Spinal cord (tissue), 10 donors: ENCODE data around the gene PSAP. TPM values are rescaled to one million over a fixed set of nuclear protein-coding genes. Genes with fewer than 3 reads are reported as not detected.

Source experiments
- DNase-seq, 6 donors: peaks; one replicate each; pipeline versions ENCODE4 v3.0.0 to v3.0.0-alpha.2; 2013 to 2015; ENCODE audit warnings: low spot score in 6 of 6, low read depth in 4 of 6
- H3K27ac ChIP-seq: one replicate; pipeline ENCODE4 v1.5.1; 2013; ENCODE audit warnings: low read depth, low read length, control low read depth
- H3K27me3 ChIP-seq: one replicate; pipeline ENCODE4 v1.6.1; 2013; ENCODE audit warnings: low read length; ENCODE audit not compliant: control insufficient read depth, insufficient read depth
- H3K36me3 ChIP-seq: one replicate; pipeline ENCODE4 v1.6.1; 2013; ENCODE audit warnings: low read length; ENCODE audit not compliant: control insufficient read depth, insufficient read depth
- H3K4me1 ChIP-seq: one replicate; pipeline ENCODE4 v1.6.1; 2013; ENCODE audit warnings: low read length; ENCODE audit not compliant: control insufficient read depth, insufficient read depth
- H3K4me3 ChIP-seq: one replicate; pipeline ENCODE4 v1.5.1; 2013; ENCODE audit warnings: low read depth, low read length, control low read depth
- H3K9me3 ChIP-seq: one replicate; pipeline ENCODE4 v1.6.1; 2013; ENCODE audit warnings: low read length; ENCODE audit not compliant: control insufficient read depth, insufficient read depth
- WGBS: methylation state at CpG from one replicate; pipeline ENCODE4 v1.1.5; 2013; ENCODE audit warnings: missing lambda C conversion rate; ENCODE audit not compliant: insufficient coverage; 5-methylcytosine and 5-hydroxymethylcytosine counted together
- polyA plus RNA-seq, 2 donors: library from polyadenylated mRNA; unstranded; fragments of 120-200 nt; gene quantifications; one replicate each; pipeline ENCODE4 v1.2.1, GENCODE V29; 2013; ENCODE audit not compliant: insufficient read length in 2 of 2
- total RNA-seq, 2 donors: library from RNA; depleted of rRNA in 1 of 2; stranded (reverse); fragments of 120-200 nt in 1 of 2; fragments of >200 nt in 1 of 2; gene quantifications; one replicate each; pipeline versions ENCODE4 v1.2.3 to v1.2.4, GENCODE V29; 2013 to 2014
- donor health status: healthy.

PSAP gene
- total and polyA plus RNA-seq, 4 donors = 882 to 1,358 (median 1,236) TPM

GRCh38 chr10:71819985-71820384, 31.1 kb downstream of the PSAP start:
- Histone ChIP-seq H3K36me3 (peaks cover 82% of the 10 kb centered on the region), H3K4me1 (peaks cover 18% of the 10 kb centered on the region), H3K27ac (no peak overlapping the region), H3K4me3 (no peak overlapping the region), H3K27me3 (no peaks in the 10 kb centered on the region), H3K9me3 (no peaks in the 10 kb centered on the region)
- 95% methylated on average over 5 of the region's 6 CpGs for WGBS
- no peak for DNase-seq

GRCh38 chr10:71819441-71819861, 31.6 kb downstream of the PSAP start:
- no peak overlapping the region for H3K27ac ChIP-seq
- DNase-seq = no peak
- peaks cover 85% of the 10 kb centered on the region for H3K36me3 ChIP-seq
- H3K4me3 ChIP-seq = no peak overlapping the region
- H3K27me3 ChIP-seq = no peaks in the 10 kb centered on the region
- H3K4me1 ChIP-seq = peaks cover 18% of the 10 kb centered on the region
- 95% methylated on average over 17 of the region's 18 CpGs for WGBS
- H3K9me3 ChIP-seq = no peaks in the 10 kb centered on the region

GRCh38 chr10:71818674-71819260, 32.3 kb downstream of the PSAP start:
- H3K27ac ChIP-seq = no peak overlapping the region
- H3K27me3 ChIP-seq = no peaks in the 10 kb centered on the region
- DNase-seq = no peak
- no peak overlapping the region for H3K4me3 ChIP-seq
- peaks cover 83% of the 10 kb centered on the region for H3K36me3 ChIP-seq
- H3K4me1 ChIP-seq = peaks cover 18% of the 10 kb centered on the region
- WGBS = 94% methylated on average over 12 of the region's 14 CpGs
- H3K9me3 ChIP-seq = no peaks in the 10 kb centered on the region

- 99% methylated on average over 6 of the region's 9 CpGs for WGBS
- no peak for DNase-seq
- Histone ChIP-seq H3K36me3 (peaks cover 81% of the 10 kb centered on the region), H3K4me3 (no peak overlapping the region), H3K27ac (peak overlapping the region; percentile 10), H3K9me3 (no peaks in the 10 kb centered on the region), H3K27me3 (no peaks in the 10 kb centered on the region), H3K4me1 (peaks cover 21% of the 10 kb centered on the region)
Observed at GRCh38 chr10:71817831-71818655, 33.0 kb downstream of the PSAP start.

- H3K4me3 ChIP-seq = no peak overlapping the region
- DNase-seq = peak in 1 of 6 donors; percentile 51
- peak overlapping the region; percentile 10 for H3K27ac ChIP-seq
- peaks cover 90% of the 10 kb centered on the region for H3K36me3 ChIP-seq
- no peaks in the 10 kb centered on the region for H3K9me3 ChIP-seq
- 85% methylated on average over 4 of the region's 8 CpGs for WGBS
- H3K4me1 ChIP-seq = peaks cover 30% of the 10 kb centered on the region
- H3K27me3 ChIP-seq = no peaks in the 10 kb centered on the region
Observed at GRCh38 chr10:71816936-71817618, 34.0 kb downstream of the PSAP start.

- Histone ChIP-seq H3K4me3 (no peak overlapping the region), H3K36me3 (peaks cover 88% of the 10 kb centered on the region), H3K27ac (no peak overlapping the region), H3K27me3 (no peaks in the 10 kb centered on the region), H3K4me1 (peaks cover 33% of the 10 kb centered on the region), H3K9me3 (no peaks in the 10 kb centered on the region)
- no peak for DNase-seq
- 74% methylated on average over 4 of the region's 12 CpGs for WGBS
Observed at GRCh38 chr10:71816421-71816851, 34.6 kb downstream of the PSAP start.

GRCh38 chr10:71815515-71816130, 35.4 kb downstream of the PSAP start:
- Histone ChIP-seq H3K4me1 (peaks cover 33% of the 10 kb centered on the region), H3K27me3 (no peaks in the 10 kb centered on the region), H3K27ac (no peak overlapping the region), H3K9me3 (no peaks in the 10 kb centered on the region), H3K36me3 (peaks cover 84% of the 10 kb centered on the region), H3K4me3 (no peak overlapping the region)
- DNase-seq = no peak
- 86% methylated on average over 11 of the region's 15 CpGs for WGBS

- H3K27ac ChIP-seq = no peak overlapping the region
- 91% methylated on average over 22 of the region's 26 CpGs for WGBS
- H3K27me3 ChIP-seq = no peaks in the 10 kb centered on the region
- H3K36me3 ChIP-seq = peaks cover 85% of the 10 kb centered on the region
- DNase-seq = no peak
- H3K9me3 ChIP-seq = no peaks in the 10 kb centered on the region
- H3K4me1 ChIP-seq = peaks cover 33% of the 10 kb centered on the region
- H3K4me3 ChIP-seq = no peak overlapping the region
Observed at GRCh38 chr10:71814922-71815411, 36.1 kb downstream of the PSAP start.

- Histone ChIP-seq H3K36me3 (peaks cover 72% of the 10 kb centered on the region), H3K27ac (no peak overlapping the region), H3K9me3 (no peaks in the 10 kb centered on the region), H3K4me3 (no peak overlapping the region), H3K27me3 (no peaks in the 10 kb centered on the region), H3K4me1 (peaks cover 32% of the 10 kb centered on the region)
- DNase-seq = no peak
- WGBS = 67% methylated on average over 8 of the region's 11 CpGs
Observed at GRCh38 chr10:71812913-71813590, 38.0 kb downstream of the PSAP start.
